Dendritic cell treated with granulocyte-macrophage colony-stimulating factor and Interleukin-4, amounts not matched to agents 40 ng/mL and 50 ng/mL, for 4 days (primary cell): ENCODE results near the gene ARHGAP26.

Source experiments
- H3K27ac Mint-ChIP-seq: one replicate; pipeline ENCODE4 v1.8.0; 2022; ENCODE audit warnings: mild to moderate bottlenecking, mixed read lengths
- H3K27me3 Mint-ChIP-seq: one replicate; pipeline ENCODE4 v1.8.0; 2022; ENCODE audit warnings: mild to moderate bottlenecking, mixed read lengths
- H3K36me3 Mint-ChIP-seq: one replicate; pipeline ENCODE4 v1.8.0; 2022; ENCODE audit warnings: low read depth, mixed read lengths
- H3K4me1 Mint-ChIP-seq: one replicate; pipeline ENCODE4 v1.8.0; 2022; ENCODE audit warnings: low read depth, mixed read lengths
- H3K4me3 Mint-ChIP-seq: one replicate; pipeline ENCODE4 v1.8.0; 2022; ENCODE audit warnings: mild to moderate bottlenecking, moderate library complexity, mixed read lengths
- H3K9me3 Mint-ChIP-seq: one replicate; pipeline ENCODE4 v1.8.0; 2022; ENCODE audit warnings: mixed read lengths
- intact Hi-C: fragments of 100-400 bp; cut with micrococcal nuclease; formaldehyde crosslinking; loops from one replicate; pipeline ENCODE4 v1.15.0; 2022

ARHGAP26 gene

DNA sequence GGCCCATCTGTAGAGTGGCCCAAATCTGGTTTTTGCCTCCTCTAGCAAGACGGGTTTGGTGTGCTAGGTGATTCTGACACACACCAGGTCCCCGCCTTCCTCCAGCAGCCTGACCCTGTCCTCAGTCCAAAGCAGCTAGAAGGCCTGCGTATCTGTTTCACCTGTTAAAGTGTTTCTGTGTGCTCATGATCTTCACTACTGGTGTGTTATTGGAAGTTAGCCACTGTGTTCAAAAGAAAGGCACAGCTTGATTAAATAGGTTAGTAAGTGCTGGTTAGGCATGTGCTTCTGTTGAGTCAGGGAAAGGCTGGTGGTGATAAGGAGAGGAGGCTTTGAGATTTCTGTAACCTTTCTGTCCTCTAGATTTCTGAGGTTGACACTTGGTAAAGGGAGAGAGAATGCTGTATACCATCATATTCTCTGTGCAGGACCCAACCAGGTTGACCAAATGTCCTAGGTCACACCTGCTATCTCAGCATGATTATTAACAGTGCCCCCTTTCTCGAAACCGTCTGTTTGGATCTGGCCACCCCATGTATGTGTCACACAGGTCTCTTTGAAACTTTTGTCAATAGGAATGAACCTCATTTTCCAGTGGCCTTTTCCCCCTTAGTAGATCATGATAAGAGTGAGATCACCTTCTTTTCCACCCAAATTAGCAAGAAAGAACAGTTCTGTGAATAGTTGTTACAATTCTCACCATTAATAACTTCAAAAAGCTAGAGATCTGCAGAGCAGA, 58.8 kb downstream of the ARHGAP26 start:
- H3K4me3 Mint-ChIP-seq = no peak overlapping the region
- intact Hi-C loops = no loop called here
- H3K27me3 Mint-ChIP-seq = no peaks in the 10 kb centered on the region
- peak overlapping the region; percentile 15 for H3K27ac Mint-ChIP-seq
- H3K4me1 Mint-ChIP-seq = peaks cover 92% of the 10 kb centered on the region
- no peaks in the 10 kb centered on the region for H3K9me3 Mint-ChIP-seq
- peaks cover 13% of the 10 kb centered on the region for H3K36me3 Mint-ChIP-seq

DNA sequence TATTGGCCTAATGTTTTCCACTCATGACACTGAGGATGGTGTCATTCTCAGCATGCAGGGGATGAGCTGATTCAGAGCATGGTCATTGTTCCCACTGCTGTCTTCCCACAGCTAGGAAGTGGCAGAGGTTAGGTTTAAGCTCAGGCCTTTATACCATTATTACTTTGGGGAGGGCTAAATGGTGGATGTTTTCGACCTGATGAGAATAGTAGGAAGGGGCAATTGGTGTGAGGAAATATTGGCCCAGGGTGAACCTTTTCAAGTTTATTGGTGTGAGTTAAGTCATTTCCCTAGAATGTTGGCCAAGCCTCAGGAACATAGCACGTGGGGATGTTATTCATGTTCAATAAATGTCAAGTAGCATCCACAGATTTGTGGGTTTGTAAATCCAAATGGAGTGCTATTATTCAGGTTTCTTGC, 59.6 kb downstream of the ARHGAP26 start:
- intact Hi-C loops = no loop called here
- Mint-ChIP-seq H3K9me3 (no peaks in the 10 kb centered on the region), H3K4me3 (no peak overlapping the region), H3K27me3 (no peaks in the 10 kb centered on the region), H3K27ac (no peak overlapping the region), H3K36me3 (peaks cover 20% of the 10 kb centered on the region), H3K4me1 (peaks cover 89% of the 10 kb centered on the region)

DNA sequence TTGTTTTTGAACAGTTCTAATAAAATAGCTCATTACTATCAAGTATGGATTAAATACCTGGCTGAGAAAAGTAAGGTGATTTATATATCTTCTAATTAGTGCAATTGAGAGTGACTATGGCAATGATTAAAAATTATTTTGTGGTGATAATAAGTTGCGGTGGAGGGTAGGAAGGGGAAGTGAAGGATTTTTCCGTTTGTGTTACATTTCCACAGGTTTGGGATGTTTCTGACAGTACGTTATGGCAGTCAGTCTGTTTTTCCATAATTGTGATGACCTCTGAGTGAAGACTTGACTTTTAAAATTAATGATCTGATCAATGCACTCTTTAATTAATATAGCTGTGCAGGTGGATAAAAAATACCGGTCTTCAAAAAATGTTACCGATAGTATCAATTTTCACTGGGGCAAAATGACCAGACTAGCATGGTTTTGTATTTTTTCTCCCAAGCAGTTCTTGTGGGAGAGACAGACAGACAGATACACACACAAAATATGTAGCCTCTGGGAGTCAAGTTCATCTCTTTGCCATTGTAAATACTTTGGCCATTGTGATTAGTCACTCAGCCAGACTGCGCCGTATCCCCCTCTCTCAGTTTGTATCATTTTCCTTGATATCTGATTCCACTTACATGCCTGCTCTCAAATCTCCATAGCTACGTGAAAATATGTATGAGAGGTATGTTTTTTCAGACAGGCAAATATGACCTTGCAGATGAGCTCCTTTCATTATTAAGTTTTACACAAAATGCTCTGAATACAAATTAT, 60.2 kb downstream of the ARHGAP26 start:
- Mint-ChIP-seq H3K9me3 (no peaks in the 10 kb centered on the region), H3K36me3 (peaks cover 21% of the 10 kb centered on the region), H3K27me3 (no peaks in the 10 kb centered on the region), H3K27ac (no peak overlapping the region), H3K4me1 (peaks cover 87% of the 10 kb centered on the region), H3K4me3 (no peak overlapping the region)
- intact Hi-C loops = no loop called here

DNA sequence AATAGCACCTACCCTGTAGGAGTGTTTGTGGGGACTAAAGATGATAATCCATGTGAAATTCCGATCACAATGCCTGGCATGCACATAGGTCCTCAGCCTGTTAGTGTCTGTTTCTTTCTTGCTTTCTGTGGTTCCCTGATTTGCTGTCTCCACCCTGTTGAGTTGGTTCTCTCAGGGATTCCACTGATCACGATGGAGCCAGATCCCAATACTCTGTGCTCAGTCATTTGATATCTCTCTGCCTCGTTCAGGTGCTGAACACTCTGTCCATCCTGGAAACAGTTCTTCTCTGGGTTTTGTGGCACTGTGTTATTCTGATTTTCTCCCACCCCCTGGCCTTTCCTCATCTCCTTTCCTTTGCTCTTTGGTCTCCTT, 60.8 kb downstream of the ARHGAP26 start:
- Mint-ChIP-seq H3K36me3 (peaks cover 16% of the 10 kb centered on the region), H3K4me1 (peaks cover 87% of the 10 kb centered on the region), H3K27me3 (no peaks in the 10 kb centered on the region), H3K4me3 (no peak overlapping the region), H3K27ac (no peak overlapping the region), H3K9me3 (no peaks in the 10 kb centered on the region)
- intact Hi-C loops = no loop called here

DNA sequence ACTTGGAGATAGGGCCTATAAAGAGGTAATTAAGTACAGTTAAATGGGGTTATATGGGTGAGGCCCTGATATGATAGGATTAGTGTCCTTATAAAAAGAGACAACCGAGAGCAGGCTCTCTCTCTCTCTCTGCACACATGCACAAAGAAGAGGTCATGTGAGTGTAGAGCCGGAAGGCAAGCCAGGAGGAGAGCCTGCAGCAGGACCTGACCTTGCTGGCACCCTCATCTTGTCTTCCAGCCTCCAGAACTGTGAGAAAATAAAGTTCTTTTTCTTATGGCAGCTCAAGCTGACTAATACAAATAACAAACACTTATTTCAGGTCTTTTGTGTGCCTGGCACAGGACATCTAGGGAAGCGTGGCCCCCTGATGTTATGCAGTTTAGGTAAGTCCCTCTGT, 62.1 kb downstream of the ARHGAP26 start:
- H3K36me3 Mint-ChIP-seq = peaks cover 14% of the 10 kb centered on the region
- no peak overlapping the region for H3K4me3 Mint-ChIP-seq
- no peak overlapping the region for H3K27ac Mint-ChIP-seq
- H3K9me3 Mint-ChIP-seq = no peaks in the 10 kb centered on the region
- intact Hi-C loops = no loop called here
- H3K27me3 Mint-ChIP-seq = no peaks in the 10 kb centered on the region
- H3K4me1 Mint-ChIP-seq = peaks cover 87% of the 10 kb centered on the region

DNA sequence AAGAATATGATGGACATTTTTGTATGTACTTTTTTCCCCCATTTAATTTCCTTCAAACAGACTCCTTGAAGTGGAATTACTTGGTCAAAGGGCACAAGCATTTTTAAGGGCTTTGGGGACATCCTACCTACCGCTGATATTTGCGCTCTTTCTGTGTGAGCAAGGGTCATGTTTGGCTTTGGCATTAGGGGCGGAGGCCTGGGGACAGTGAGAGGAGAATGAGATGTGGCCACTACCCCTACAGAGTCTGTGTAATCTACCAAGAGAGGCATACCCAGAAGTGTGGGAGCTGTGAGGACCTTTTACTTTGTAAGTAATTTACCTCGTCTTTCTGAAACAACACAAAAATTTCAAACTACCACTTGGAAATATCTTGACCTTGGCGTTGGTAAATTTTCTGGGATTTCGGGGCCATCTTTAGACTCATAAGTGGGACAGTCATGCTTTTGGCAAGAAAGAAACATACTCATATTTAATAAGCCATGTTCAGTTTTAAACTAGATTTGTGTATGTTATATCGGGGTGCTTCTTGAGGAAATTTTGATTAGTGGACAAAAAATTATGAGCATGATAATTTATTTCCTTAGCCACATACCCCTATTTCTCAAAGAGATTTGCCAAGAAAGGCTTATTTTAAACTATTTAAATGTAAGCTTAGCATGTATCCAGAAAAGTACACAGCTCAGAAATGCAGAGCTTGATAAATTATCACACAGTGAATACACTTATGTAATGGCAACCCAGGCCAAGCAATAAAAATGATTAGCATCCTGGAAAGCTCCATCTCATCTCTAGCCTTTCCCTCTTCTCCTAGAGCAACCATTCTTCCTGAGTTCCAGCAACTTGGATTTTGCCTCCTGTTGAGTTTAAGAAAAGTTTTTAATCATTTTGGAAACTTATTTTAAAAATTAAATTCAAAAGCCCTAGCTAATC, 63.6 kb downstream of the ARHGAP26 start:
- H3K4me1 Mint-ChIP-seq = peaks cover 79% of the 10 kb centered on the region
- H3K4me3 Mint-ChIP-seq = no peak overlapping the region
- no peak overlapping the region for H3K27ac Mint-ChIP-seq
- no peaks in the 10 kb centered on the region for H3K9me3 Mint-ChIP-seq
- H3K27me3 Mint-ChIP-seq = no peaks in the 10 kb centered on the region
- intact Hi-C loops = no loop called here
- peaks cover 14% of the 10 kb centered on the region for H3K36me3 Mint-ChIP-seq

DNA sequence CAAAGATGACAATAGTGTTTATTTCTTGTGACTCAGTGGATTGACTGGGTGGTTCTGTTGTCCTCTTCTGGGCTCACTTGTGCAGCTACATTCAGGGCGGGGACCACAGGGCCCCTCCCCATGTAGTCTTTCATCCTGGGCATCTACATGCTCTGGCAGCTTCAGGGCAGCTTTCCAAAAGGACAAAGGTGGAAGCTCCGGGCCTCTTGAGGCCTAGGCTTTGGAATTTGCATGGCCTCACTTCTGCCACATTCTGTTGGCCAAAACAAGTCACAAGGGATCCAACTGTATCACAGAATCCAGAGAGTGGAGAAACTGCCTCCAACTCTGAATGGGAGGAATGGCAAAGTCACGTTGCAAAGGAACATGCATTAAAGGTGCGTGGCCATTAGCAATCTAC, 64.3 kb downstream of the ARHGAP26 start:
- Mint-ChIP-seq H3K4me3 (no peak overlapping the region), H3K27me3 (no peaks in the 10 kb centered on the region), H3K4me1 (peaks cover 74% of the 10 kb centered on the region), H3K36me3 (peaks cover 14% of the 10 kb centered on the region), H3K27ac (peak overlapping the region; percentile 11), H3K9me3 (no peaks in the 10 kb centered on the region)
- intact Hi-C loops = no loop called here

GRCh38 chr5:142835540-142835939, 65.4 kb downstream of the ARHGAP26 start:
- intact Hi-C loops = loop anchor here (5.0 kb wide), 1 partner anchor 38 kb away; no protein-coding TSS in a partner anchor
- Mint-ChIP-seq H3K4me1 (peaks cover 72% of the 10 kb centered on the region), H3K27me3 (no peaks in the 10 kb centered on the region), H3K4me3 (no peak overlapping the region), H3K27ac (peak overlapping the region; percentile 89), H3K9me3 (no peaks in the 10 kb centered on the region), H3K36me3 (peaks cover 14% of the 10 kb centered on the region)

- intact Hi-C loops = loop anchor here (5.0 kb wide), 1 partner anchor 39 kb away; no protein-coding TSS in a partner anchor
- no peak overlapping the region for H3K4me3 Mint-ChIP-seq
- H3K4me1 Mint-ChIP-seq = peaks cover 72% of the 10 kb centered on the region
- no peaks in the 10 kb centered on the region for H3K9me3 Mint-ChIP-seq
- H3K27me3 Mint-ChIP-seq = no peaks in the 10 kb centered on the region
- peaks cover 14% of the 10 kb centered on the region for H3K36me3 Mint-ChIP-seq
- peak overlapping the region; percentile 89 for H3K27ac Mint-ChIP-seq
Measured at GRCh38 chr5:142836048-142836447, 65.9 kb downstream of the ARHGAP26 start.

GRCh38 chr5:142837081-142837725, 67.0 kb downstream of the ARHGAP26 start:
- H3K27me3 Mint-ChIP-seq = no peaks in the 10 kb centered on the region
- peaks cover 14% of the 10 kb centered on the region for H3K36me3 Mint-ChIP-seq
- no peaks in the 10 kb centered on the region for H3K9me3 Mint-ChIP-seq
- H3K27ac Mint-ChIP-seq = peak overlapping the region; percentile 89
- peaks cover 72% of the 10 kb centered on the region for H3K4me1 Mint-ChIP-seq
- peak overlapping the region; percentile 65 for H3K4me3 Mint-ChIP-seq
- intact Hi-C loops = loop anchor here (1.0 to 5.0 kb wide), 2 partner anchors 8 to 40 kb away; no protein-coding TSS in a partner anchor

DNA sequence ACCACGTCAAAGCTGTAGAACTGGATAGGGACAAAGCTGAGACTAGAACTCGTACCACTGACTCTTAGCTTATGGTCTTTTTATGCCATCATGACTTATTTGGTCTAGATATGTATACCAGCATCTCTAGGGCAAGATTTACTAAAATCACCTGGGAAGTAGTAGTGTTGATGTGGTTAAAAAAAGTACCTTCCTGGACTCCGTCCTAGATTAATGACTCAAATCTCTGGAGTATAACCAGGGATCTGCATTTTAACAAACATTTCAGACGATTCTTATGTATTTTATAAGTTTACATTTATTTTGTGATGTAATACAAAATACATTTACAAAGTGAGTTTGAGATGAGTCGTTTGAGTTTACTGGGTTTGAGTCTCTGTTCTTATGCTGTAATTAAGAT, 68.7 kb downstream of the ARHGAP26 start:
- no peaks in the 10 kb centered on the region for H3K9me3 Mint-ChIP-seq
- intact Hi-C loops = loop anchor here (5.0 kb wide), 1 partner anchor 42 kb away; no protein-coding TSS in a partner anchor
- peaks cover 8% of the 10 kb centered on the region for H3K36me3 Mint-ChIP-seq
- no peak overlapping the region for H3K27ac Mint-ChIP-seq
- no peaks in the 10 kb centered on the region for H3K27me3 Mint-ChIP-seq
- no peak overlapping the region for H3K4me3 Mint-ChIP-seq
- peaks cover 78% of the 10 kb centered on the region for H3K4me1 Mint-ChIP-seq

- no peak overlapping the region for H3K27ac Mint-ChIP-seq
- no peak overlapping the region for H3K4me3 Mint-ChIP-seq
- peaks cover 79% of the 10 kb centered on the region for H3K4me1 Mint-ChIP-seq
- H3K9me3 Mint-ChIP-seq = no peaks in the 10 kb centered on the region
- no peaks in the 10 kb centered on the region for H3K27me3 Mint-ChIP-seq
- intact Hi-C loops = loop anchor here (5.0 kb wide), 1 partner anchor 43 kb away; no protein-coding TSS in a partner anchor
- peaks cover under 1% of the 10 kb centered on the region for H3K36me3 Mint-ChIP-seq
Measured at GRCh38 chr5:142839711-142840346, 69.7 kb downstream of the ARHGAP26 start.

DNA sequence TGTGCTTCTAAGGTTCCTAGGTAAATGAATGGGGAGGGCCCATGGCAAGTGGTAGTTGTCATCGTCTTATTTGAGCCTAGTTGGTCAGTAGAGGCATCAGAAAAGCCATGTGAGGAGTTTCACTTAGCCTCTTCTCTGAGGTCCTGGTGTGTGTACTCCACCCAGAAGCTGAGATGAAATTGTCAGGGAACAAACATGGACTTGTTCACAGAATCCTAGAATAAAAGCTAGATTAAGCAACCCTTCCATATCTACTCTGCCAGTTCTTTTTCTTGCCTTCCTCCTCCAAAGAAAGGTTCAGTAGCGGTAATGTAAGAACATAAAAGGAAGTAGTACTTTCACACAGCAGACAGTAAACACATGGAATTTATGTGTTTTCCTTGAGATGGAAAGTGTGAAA, 70.4 kb downstream of the ARHGAP26 start:
- H3K27ac Mint-ChIP-seq = peak overlapping the region; percentile 39
- H3K9me3 Mint-ChIP-seq = no peaks in the 10 kb centered on the region
- no peaks in the 10 kb centered on the region for H3K27me3 Mint-ChIP-seq
- H3K4me3 Mint-ChIP-seq = no peak overlapping the region
- intact Hi-C loops = no loop called here
- H3K4me1 Mint-ChIP-seq = peaks cover 82% of the 10 kb centered on the region
- H3K36me3 Mint-ChIP-seq = no peaks in the 10 kb centered on the region
